ENCODE results near the gene MCRS1. TPM values are rescaled to one million over a fixed set of nuclear protein-coding genes. Genes with fewer than 3 reads are reported as not detected.

Gene MCRS1
- total and polyA plus RNA-seq, 11 donors = 64.2 to 122 (median 87.9) TPM

DNA sequence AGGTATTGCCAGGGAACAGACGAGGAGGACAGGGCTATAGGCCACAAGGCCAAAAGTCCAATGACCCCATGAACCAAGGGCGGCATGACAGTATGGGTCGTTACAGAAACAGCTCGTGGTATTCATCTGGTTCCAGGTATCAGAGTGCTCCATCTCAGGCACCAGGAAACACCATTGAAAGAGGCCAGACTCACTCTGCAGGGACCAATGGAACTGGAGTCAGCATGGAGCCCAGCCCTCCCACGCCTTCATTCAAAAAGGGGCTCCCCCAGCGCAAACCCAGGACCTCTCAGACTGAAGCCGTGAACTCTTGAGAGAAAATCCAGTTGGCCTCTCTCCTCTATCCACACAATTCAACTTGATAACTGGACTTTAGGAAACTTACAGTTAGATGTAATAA is 42.0 kb downstream of the MCRS1 start:
- H3K4me3 ChIP-seq = no peak overlapping the region
- no peaks in the 10 kb centered on the region for H3K9me3 ChIP-seq
- TF ChIP-seq POLR2A (IDR thresholded peaks at IDR 0.05) = no peak
- TF ChIP-seq, protein P1, sequence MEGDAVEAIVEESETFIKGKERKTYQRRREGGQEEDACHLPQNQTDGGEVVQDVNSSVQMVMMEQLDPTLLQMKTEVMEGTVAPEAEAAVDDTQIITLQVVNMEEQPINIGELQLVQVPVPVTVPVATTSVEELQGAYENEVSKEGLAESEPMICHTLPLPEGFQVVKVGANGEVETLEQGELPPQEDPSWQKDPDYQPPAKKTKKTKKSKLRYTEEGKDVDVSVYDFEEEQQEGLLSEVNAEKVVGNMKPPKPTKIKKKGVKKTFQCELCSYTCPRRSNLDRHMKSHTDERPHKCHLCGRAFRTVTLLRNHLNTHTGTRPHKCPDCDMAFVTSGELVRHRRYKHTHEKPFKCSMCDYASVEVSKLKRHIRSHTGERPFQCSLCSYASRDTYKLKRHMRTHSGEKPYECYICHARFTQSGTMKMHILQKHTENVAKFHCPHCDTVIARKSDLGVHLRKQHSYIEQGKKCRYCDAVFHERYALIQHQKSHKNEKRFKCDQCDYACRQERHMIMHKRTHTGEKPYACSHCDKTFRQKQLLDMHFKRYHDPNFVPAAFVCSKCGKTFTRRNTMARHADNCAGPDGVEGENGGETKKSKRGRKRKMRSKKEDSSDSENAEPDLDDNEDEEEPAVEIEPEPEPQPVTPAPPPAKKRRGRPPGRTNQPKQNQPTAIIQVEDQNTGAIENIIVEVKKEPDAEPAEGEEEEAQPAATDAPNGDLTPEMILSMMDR (IDR thresholded peaks at IDR 0.05) = no peak
- intact Hi-C loops (cut with DNase I) = no loop called here
- H3K4me1 ChIP-seq = peaks cover 0 to 20% (median 2%) of the 10 kb centered on the region in 12 donors
- 92 to 95% (median 93%) methylated on average over 7 of the region's 7 CpGs for WGBS, 4 donors
- H3K27me3 ChIP-seq = no peaks in the 10 kb centered on the region
- ATAC-seq (no peak), DNase-seq (no peak)
- peaks cover 0 to 61% (median 52%) of the 10 kb centered on the region in 9 donors for H3K36me3 ChIP-seq
- peak overlapping the region in 1 of 12 donors; percentile 76 for H3K27ac ChIP-seq

DNA sequence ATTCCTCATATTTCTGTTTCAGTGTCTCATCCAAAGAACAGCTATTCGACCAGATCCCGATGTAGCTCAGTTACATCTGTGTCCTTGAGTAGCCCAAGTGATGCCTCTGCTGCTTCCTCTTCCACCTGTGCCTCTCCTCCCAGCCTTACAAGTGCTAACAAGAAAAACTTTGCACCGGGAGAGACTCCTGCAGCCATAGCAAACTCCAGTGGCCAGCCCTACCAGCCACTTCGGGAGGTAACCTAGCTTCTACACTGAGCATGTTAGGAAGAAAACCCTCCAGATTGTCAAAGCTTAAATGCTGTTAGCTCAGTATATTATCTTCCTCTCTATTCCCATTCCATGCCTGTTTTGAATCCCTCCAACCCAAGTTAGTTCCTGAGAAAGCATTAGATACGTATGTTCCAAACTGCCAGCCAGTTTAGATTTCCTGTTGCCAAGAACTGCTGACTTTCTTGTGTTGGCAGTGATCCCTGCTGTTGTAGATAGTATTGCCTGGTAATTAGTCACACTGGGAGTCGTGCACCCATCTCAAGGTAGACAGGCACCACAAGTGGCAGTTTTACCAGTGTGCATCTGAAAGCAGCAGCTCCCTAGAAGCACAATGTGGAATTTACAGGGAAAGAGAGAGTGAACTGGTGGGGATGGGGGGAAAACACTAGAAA is 43.1 kb downstream of the MCRS1 start:
- WGBS, 4 donors = 55 to 65% (median 60%) methylated on average over 6 of the region's 6 CpGs
- DNase-seq = no peak

DNA sequence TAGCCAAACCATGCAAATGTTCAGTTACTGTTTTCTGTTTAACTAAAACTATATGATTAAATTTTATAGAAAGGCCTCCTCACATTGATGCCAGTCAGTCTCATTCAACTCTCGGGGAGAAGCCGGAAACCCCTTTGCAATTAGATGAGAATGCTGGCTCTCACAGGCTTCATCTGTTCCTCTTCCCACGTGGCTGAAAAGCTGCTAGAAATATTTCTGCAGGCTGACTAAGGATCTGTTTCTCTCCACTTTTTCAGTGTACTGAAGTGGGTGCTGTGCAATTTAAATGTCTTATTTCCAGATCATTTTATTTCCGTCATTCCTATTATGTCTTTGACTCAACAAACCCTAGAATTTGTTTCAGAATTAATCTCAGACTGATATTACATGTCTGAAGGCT is 46.6 kb downstream of the MCRS1 start:
- H3K9me3 ChIP-seq = no peaks in the 10 kb centered on the region
- no peaks in the 10 kb centered on the region for H3K27me3 ChIP-seq
- intact Hi-C loops (cut with DNase I) = no loop called here
- H3K4me3 ChIP-seq = no peak overlapping the region
- peaks cover 0 to 66% (median 41%) of the 10 kb centered on the region in 9 donors for H3K36me3 ChIP-seq
- ATAC-seq = no peak
- TF ChIP-seq POLR2A (IDR thresholded peaks at IDR 0.05) = no peak
- TF ChIP-seq, protein P1 (IDR thresholded peaks at IDR 0.05) = no peak
- no peak overlapping the region for H3K27ac ChIP-seq
- DNase-seq = no peak
- H3K4me1 ChIP-seq = peaks cover 0 to 20% (median 2%) of the 10 kb centered on the region in 12 donors
- 90 to 92% (median 91%) methylated on average over 4 of the region's 4 CpGs for whole genome bisulfite sequencing, 4 donors

More for the DNA sequence above, 43.1 kb downstream of the MCRS1 start:
- Histone ChIP-seq H3K27ac (peak overlapping the region in 9 of 12 donors; percentile 14 to 85 (median 59)), H3K4me1 (peaks cover 0 to 20% (median 2%) of the 10 kb centered on the region in 12 donors), H3K9me3 (no peaks in the 10 kb centered on the region), H3K36me3 (peaks cover 0 to 65% (median 52%) of the 10 kb centered on the region in 9 donors), H3K4me3 (no peak overlapping the region), H3K27me3 (no peaks in the 10 kb centered on the region)
- intact Hi-C loops (cut with DNase I) = no loop called here
- peak; percentile 70 to 92 (median 90) for ATAC-seq
- TF ChIP-seq, protein P1 (IDR thresholded peaks at IDR 0.05) = no peak
- TF ChIP-seq POLR2A (IDR thresholded peaks at IDR 0.05) = no peak

DNA sequence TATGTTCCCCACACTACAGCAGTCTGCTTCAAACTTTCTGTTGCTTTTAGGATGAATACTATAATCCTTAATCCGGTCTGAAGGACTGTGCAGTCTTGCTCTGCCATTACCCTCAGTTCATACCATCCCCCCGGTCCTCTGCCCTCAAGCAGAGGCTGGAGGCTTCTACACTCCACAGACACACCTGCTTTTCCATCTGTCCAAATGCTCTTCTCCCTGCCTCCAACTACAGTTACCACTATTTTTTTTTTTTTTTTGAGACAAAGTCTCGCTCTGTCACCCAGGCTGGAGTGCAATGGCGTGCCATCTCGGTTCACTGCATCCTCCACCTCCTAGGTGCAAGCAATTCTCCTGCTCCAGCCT is 48.4 kb downstream of the MCRS1 start:
- Histone ChIP-seq H3K4me1 (peaks cover 0 to 5% (median 0%) of the 10 kb centered on the region in 12 donors), H3K9me3 (no peaks in the 10 kb centered on the region), H3K4me3 (no peak overlapping the region), H3K27me3 (no peaks in the 10 kb centered on the region), H3K36me3 (peaks cover 0 to 58% (median 31%) of the 10 kb centered on the region in 9 donors), H3K27ac (no peak overlapping the region)
- DNase-seq (no peak), ATAC-seq (no peak)
- intact Hi-C loops (cut with DNase I) = loop anchor here in 1 of 10 donors (10.0 kb wide), 1 partner anchor 235 kb away; no protein-coding TSS in a partner anchor
- TF ChIP-seq, protein P1 (IDR thresholded peaks at IDR 0.05) = no peak
- no peak for TF ChIP-seq POLR2A (IDR thresholded peaks at IDR 0.05)
- WGBS, 4 donors = 93 to 99% (median 97%) methylated on average over 5 of the region's 5 CpGs
